Endodermal cell (in vitro differentiated cells): Measurements from ENCODE around the gene AMN1. TPM values are rescaled to one million over a fixed set of nuclear protein-coding genes. Genes with fewer than 3 reads are reported as not detected.

Source experiments
- DNase-seq: peaks from one replicate; pipeline ENCODE4 v3.0.0-alpha.2; 2017
- H3K27ac ChIP-seq: 2 replicates; pipeline ENCODE4 v1.5.1; 2013; ENCODE audit warnings: mild to moderate bottlenecking, low read depth, low read length, moderate library complexity
- H3K27me3 ChIP-seq: 2 replicates; pipeline ENCODE4 v1.6.1; 2013; ENCODE audit warnings: mild to moderate bottlenecking, low read length, moderate library complexity; ENCODE audit not compliant: insufficient read depth, control insufficient read depth, poor library complexity, severe bottlenecking
- H3K36me3 ChIP-seq: 2 replicates; pipeline ENCODE4 v1.7.0; 2013; ENCODE audit warnings: mild to moderate bottlenecking, low read length, moderate library complexity; ENCODE audit not compliant: control insufficient read depth, insufficient read depth
- H3K4me1 ChIP-seq: one replicate; pipeline ENCODE4 v1.7.0; 2013; ENCODE audit warnings: low read length; ENCODE audit not compliant: control insufficient read depth, insufficient read depth
- H3K4me3 ChIP-seq: 2 replicates; pipeline ENCODE4 v1.5.1; 2013; ENCODE audit warnings: mild to moderate bottlenecking, low read length, moderate library complexity
- H3K9ac ChIP-seq: 2 replicates; pipeline ENCODE4 v1.6.1; 2013; ENCODE audit warnings: mild to moderate bottlenecking, low read length, moderate library complexity; ENCODE audit not compliant: poor library complexity, severe bottlenecking; ENCODE audit errors: extremely low read depth
- H3K9me3 ChIP-seq: 2 replicates; pipeline ENCODE4 v1.6.1; 2013; ENCODE audit warnings: mild to moderate bottlenecking, low read length, moderate library complexity; ENCODE audit not compliant: control insufficient read depth
- H3K27ac Mint-ChIP-seq: 2 replicates; pipeline ENCODE4 v1.8.0; 2020; ENCODE audit warnings: mixed read lengths
- H3K27me3 Mint-ChIP-seq: 2 replicates; pipeline ENCODE4 v1.8.0; 2021; ENCODE audit warnings: mild to moderate bottlenecking, mixed read lengths; ENCODE audit not compliant: insufficient read depth
- H3K36me3 Mint-ChIP-seq: 2 replicates; pipeline ENCODE4 v1.8.0; 2020; ENCODE audit warnings: low read depth, mixed read lengths
- H3K4me1 Mint-ChIP-seq: 2 replicates; pipeline ENCODE4 v1.8.0; 2020; ENCODE audit warnings: mixed read lengths
- H3K4me3 Mint-ChIP-seq: 2 replicates; pipeline ENCODE4 v1.8.0; 2020; ENCODE audit warnings: mild to moderate bottlenecking, moderate library complexity, mixed read lengths
- H3K9me3 Mint-ChIP-seq: 2 replicates; pipeline ENCODE4 v1.8.0; 2020; ENCODE audit warnings: mild to moderate bottlenecking, mixed read lengths
- WGBS, 2 experiments: methylation state at CpG; one replicate each; pipeline versions ENCODE4 v1.1.5 to v1.1.7; 2013; ENCODE audit warnings: missing lambda C conversion rate in 2 of 2, mixed read lengths in 1 of 2; ENCODE audit not compliant: insufficient coverage in 1 of 2, insufficient read length in 1 of 2; 5-methylcytosine and 5-hydroxymethylcytosine counted together
- total RNA-seq, 2 donors: library from RNA; stranded (reverse); fragmentation: NEBNext Ultra II Directional in 1 of 2; extraction: Animal tissue kit (Norgen Biotek cat#: 25700) in 1 of 2; gene quantifications; 2 replicates in 1 of 2; 3 replicates in 1 of 2; pipeline ENCODE4 v1.2.1, GENCODE V29; 2021
- TF ChIP-seq, protein P1 (sequence below): fragments of 200-600 bp; sonication (generic); conservative IDR thresholded peaks from 2 replicates; pipeline ENCODE4 v1.5.0; 2021; ENCODE audit warnings: antibody characterized with exemption, mild to moderate bottlenecking

The AMN1 gene
- total RNA-seq, 2 donors from 2014 or later, result 12.5 to 15.2 TPM

DNA sequence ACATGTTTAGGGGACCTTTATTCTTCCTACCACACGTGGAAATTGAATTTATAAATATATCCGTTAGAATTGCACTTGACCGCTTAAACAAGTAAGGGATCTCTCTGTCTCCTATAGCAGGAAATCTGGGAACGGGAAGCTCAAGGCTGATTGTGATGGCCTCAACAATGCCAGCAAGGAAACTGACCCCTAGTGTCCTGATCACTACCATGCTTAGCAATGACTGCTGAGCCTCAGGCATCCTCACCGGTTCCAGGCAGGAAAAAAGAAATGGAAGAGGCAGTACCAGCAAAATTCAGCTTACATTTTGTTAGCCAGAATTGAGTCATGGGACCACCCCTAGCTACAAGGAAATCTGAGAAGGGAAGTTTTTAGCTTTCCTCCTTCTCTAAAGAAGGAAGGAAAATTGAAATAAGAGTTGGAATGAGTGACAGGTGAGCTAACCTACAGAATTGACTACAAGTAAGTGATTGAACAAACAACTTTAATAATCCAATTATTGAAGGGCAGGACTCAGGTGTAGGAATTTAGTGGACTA lies 43.9 kb upstream of the AMN1 start:
- no peaks in the 10 kb centered on the region for H3K36me3 ChIP-seq
- H3K27ac ChIP-seq, result no peak overlapping the region
- Mint-ChIP-seq H3K9me3 (peaks cover 23% of the 10 kb centered on the region), H3K4me1 (peaks cover 17% of the 10 kb centered on the region), H3K4me3 (no peak overlapping the region), H3K27me3 (no peaks in the 10 kb centered on the region), H3K36me3 (no peaks in the 10 kb centered on the region), H3K27ac (no peak overlapping the region)
- H3K4me3 ChIP-seq, result peak overlapping the region; percentile 12
- no peaks in the 10 kb centered on the region for H3K27me3 ChIP-seq
- H3K9ac ChIP-seq, result no peak overlapping the region
- H3K4me1 ChIP-seq, result peaks cover 12% of the 10 kb centered on the region
- peak; percentile 58 for DNase-seq
- TF ChIP-seq, protein P1, sequence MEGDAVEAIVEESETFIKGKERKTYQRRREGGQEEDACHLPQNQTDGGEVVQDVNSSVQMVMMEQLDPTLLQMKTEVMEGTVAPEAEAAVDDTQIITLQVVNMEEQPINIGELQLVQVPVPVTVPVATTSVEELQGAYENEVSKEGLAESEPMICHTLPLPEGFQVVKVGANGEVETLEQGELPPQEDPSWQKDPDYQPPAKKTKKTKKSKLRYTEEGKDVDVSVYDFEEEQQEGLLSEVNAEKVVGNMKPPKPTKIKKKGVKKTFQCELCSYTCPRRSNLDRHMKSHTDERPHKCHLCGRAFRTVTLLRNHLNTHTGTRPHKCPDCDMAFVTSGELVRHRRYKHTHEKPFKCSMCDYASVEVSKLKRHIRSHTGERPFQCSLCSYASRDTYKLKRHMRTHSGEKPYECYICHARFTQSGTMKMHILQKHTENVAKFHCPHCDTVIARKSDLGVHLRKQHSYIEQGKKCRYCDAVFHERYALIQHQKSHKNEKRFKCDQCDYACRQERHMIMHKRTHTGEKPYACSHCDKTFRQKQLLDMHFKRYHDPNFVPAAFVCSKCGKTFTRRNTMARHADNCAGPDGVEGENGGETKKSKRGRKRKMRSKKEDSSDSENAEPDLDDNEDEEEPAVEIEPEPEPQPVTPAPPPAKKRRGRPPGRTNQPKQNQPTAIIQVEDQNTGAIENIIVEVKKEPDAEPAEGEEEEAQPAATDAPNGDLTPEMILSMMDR, result peak; percentile 72
- no peaks in the 10 kb centered on the region for H3K9me3 ChIP-seq
- 68 to 88% methylated on average over 4 to 5 of the region's 5 CpGs for WGBS, 2 experiments

DNA sequence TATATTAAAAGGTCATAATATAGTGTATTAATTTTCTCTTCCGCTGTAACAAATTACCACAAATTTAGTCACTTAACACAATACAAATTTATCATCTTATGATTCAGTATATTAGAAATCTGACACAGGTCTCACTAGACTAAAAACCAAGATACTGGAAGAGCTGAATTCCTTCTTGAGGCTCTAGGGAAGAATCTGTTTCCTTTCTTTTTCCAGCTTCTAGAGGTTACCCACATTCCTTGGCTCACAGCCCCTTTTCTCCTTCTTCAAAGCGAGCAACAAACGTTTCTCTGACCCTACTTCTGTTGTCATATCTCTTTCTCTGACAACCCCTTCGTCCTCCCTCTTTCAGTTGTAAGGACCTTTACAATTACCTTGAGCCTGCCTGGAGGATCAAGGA lies 43.4 kb upstream of the AMN1 start:
- H3K9me3 Mint-ChIP-seq, result peaks cover 28% of the 10 kb centered on the region
- H3K9ac ChIP-seq, result no peak overlapping the region
- H3K9me3 ChIP-seq, result no peaks in the 10 kb centered on the region
- WGBS, 2 experiments, result 91 to 97% methylated on average over 3 of the region's 4 CpGs
- no peak overlapping the region for H3K27ac Mint-ChIP-seq
- no peak overlapping the region for H3K4me3 ChIP-seq
- DNase-seq, result no peak
- peaks cover 12% of the 10 kb centered on the region for H3K4me1 ChIP-seq
- H3K36me3 ChIP-seq, result no peaks in the 10 kb centered on the region
- no peaks in the 10 kb centered on the region for H3K36me3 Mint-ChIP-seq
- H3K4me1 Mint-ChIP-seq, result peaks cover 17% of the 10 kb centered on the region
- TF ChIP-seq, protein P1, result no peak
- H3K4me3 Mint-ChIP-seq, result no peak overlapping the region
- H3K27me3 Mint-ChIP-seq, result no peaks in the 10 kb centered on the region
- no peak overlapping the region for H3K27ac ChIP-seq
- no peaks in the 10 kb centered on the region for H3K27me3 ChIP-seq

DNA sequence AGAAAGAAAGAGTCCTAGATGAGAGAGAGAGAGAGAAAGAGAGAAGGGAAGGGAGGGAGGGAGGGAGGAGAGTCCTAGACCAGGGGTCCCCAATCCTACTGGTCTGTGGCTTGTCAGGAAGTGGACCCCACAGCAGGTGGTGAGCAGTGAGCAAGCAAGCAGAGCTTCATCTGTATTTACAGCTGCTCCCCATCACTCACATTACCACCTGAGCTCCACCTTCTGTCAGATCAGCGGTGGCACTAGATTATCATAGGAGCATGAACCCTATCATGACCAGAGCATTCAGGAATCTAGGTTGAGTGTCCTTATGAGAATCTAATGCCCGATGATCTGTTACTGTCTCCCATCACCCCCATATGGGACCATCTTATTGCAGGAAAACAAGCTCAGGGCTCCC lies 39.2 kb upstream of the AMN1 start:
- Histone ChIP-seq H3K27ac (no peak overlapping the region), H3K36me3 (no peaks in the 10 kb centered on the region), H3K4me1 (peaks cover 4% of the 10 kb centered on the region), H3K4me3 (no peak overlapping the region), H3K9me3 (peaks cover 6% of the 10 kb centered on the region), H3K27me3 (no peaks in the 10 kb centered on the region), H3K9ac (no peak overlapping the region)
- no peak overlapping the region for H3K27ac Mint-ChIP-seq
- no peaks in the 10 kb centered on the region for H3K27me3 Mint-ChIP-seq
- H3K4me1 Mint-ChIP-seq, result peaks cover 6% of the 10 kb centered on the region
- WGBS, 2 experiments, result 90 to 95% methylated on average over 1 to 2 of the region's 2 CpGs
- H3K9me3 Mint-ChIP-seq, result peaks cover 58% of the 10 kb centered on the region
- no peak overlapping the region for H3K4me3 Mint-ChIP-seq
- H3K36me3 Mint-ChIP-seq, result no peaks in the 10 kb centered on the region
- TF ChIP-seq, protein P1, result no peak
- no peak for DNase-seq
